HG03280 (cell line): Measurements from ENCODE around the gene HHLA2.
"Not testable (repeated sequence)": the region's sequence is repeated elsewhere in the genome, so short reads cannot be mapped to it uniquely, and the experiment has no call there.

Experiments used
- ATAC-seq: cut with Tn5 transposase; IDR thresholded peaks from one replicate; pipeline ENCODE4 v1.9.1; 2021; ENCODE audit warnings: mild to moderate bottlenecking, moderate library complexity; ENCODE audit not compliant: unreplicated experiment

HHLA2 gene

DNA sequence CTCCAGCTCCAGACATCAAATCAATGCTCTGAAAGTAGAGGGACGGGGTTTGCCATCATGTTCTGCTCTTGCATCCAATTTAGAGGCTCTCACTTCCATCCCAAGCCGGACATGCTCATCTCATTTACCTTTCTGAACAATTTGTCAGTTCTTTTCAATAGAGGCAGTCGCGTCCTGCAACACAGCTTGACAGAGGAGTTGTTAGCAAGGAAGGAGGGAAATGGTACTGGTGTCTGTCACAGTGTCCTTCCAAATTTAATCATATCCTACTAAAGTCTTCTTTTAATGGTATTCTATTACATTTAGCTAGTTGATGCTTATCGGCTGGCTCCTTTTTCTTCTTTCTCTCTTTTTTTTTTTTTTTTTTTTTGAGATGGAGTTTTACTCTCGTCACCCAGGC lies 45.6 kb downstream of the HHLA2 start:
- ATAC-seq = no peak

DNA sequence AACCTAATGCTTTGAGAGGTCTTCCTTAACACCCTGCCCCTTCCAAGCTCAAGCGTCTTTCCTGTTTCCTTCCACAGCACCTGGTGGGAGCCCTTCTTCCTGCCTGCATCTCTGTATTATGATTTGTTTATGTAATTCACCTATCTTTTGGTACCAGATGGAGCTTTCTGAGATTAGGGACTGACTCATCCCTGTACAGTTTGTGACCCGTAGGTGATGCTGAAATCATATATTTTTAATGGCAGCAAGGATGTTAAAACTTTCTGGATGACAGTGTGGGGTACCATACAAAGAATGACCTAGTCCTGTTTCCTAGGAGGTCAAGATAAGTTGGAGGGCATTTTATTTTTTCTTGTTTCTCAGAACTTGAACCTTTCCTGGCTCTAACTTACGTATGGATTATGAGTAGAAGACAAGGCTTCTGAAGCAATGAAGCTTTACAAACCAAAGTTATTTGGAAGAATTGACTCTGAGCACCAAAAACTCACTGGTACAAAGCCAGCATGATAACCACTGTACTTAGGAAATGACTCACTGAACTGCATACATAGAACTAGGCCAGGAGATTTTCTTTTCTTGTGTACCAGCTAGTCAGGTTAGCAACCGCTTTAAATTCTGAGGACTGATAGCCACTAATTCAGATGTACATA lies 46.6 kb downstream of the HHLA2 start:
- ATAC-seq = peak; percentile 60

DNA sequence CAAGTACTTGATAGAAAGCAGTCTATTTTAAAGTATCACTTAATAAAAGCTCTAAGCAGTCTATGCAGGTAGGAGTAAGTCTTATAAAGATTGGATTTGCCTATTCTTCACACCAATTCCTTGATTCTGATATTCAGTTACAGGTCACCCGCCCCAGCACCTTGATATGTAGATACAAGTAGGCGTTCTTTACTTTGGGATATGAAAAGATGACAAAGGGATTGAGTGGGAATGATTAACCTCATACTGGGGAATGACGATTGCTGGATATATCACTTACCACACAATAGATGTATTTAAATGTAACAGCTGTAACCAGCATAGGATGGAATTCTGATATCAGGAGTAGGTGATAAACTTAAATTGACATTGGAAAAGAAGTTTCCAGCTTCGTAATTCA lies 47.1 kb downstream of the HHLA2 start:
- ATAC-seq = no peak

DNA sequence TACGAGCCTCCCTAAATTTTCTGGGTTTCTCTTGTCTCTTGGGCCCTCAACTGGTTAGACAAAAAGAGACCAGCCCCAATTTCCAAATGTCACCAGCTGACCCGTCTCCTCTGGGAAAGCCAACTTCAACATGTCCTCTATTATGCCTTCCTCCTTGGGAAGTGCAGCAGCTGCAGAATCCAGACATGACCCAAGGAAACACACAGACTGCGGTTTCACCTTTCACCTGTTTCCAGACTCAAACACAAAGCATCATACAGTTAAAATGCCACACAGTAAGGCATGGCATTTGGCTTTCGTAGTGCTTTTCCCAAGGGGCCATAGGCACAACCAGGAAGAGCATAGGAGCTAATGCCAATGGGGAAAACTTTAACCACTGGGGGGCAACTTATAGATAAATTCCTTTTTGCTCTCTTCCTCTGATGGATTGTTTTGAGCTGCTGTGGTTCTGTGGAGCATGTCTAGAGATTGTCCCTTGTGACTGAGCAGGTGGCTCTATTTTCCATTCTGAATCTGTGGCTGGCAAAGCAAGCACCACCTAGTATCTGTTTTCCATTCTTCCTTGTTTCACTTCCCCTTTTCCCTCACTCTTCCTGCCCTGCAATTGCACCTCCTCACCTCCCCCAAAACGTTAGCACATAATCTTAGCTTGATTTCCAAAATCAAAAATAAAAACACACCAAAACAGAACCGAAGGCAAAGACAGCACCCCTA lies 49.3 kb downstream of the HHLA2 start:
- no peak for ATAC-seq

DNA sequence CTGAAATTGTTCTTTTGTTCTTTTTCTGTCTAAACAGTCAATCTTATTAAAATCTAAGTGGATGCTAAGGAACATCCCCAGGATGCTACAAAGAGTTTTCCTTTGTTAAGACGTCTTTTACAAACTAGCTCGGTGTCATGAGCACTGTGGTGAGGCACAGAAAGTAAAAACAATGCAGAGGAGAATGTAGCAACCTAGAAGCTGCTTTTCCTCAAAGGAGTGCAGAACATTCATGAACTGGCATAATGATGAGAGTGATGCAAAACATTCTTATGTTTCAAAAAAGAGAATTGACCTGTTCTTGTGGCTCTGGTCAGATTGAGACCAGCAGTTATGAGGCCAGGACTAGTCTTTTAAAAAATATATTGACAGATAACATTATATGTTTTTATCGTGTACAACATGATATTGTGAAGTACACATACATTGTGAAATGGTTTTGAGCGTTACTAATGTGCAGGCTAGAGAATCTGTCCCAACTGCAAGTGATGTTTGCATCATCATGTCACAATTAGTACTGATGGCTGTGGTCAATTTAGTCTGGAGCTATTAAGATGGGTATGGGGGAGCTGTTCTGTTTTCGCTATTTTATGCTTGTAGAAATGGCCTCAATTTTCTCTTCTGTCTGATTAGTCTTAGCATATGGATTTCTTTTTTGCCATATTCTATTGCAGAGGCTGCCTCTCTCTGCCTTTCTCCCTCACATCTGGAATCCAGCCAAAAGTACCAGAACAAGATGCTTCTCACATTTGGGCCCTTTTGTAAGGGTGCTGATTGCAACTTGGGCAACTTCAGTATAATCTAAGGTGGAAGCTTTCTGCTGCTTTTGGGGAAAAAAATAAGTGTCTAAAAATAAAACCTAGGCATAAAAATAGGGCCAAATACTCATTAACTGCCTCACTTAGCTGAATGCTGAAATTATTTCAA lies 50.2 kb downstream of the HHLA2 start:
- ATAC-seq = no peak

DNA sequence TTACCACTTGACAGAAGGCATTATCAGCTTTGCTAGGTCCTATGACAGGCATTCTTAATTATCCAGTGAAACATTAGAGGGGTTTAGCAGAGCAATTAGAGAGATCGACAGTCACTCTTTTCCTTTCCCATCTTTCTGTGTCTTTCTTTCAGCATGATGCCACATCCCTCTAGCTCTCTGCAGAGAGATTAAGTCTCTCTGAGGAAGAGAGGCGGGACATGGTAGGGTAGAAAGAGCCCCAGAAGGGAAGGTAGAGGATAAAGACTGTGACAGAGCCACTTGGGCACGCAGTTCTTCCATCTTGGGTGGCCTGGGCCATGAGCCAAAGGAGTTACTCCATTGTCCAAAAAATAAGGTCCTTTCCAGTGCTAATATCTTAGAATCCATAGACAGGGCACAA lies 55.8 kb downstream of the HHLA2 start:
- ATAC-seq = no peak

DNA sequence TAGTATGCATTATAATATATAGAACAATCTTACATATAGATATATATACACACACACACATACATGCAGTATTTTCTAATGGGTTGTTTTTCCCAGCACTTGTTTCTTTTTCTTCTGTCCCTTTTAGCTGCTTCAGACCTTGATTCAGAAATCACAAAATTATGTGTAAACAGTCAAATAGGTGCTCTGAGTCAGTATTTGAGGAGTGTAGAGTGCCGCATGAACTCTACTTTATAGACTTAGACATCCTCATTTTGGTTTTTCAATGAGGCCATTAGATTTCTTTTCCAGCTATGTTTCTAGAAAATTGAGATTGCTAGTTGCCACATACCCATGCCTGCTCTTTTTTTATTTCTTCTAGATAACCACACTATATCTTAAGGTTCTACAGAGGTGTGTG lies 58.2 kb downstream of the HHLA2 start:
- ATAC-seq = no peak

DNA sequence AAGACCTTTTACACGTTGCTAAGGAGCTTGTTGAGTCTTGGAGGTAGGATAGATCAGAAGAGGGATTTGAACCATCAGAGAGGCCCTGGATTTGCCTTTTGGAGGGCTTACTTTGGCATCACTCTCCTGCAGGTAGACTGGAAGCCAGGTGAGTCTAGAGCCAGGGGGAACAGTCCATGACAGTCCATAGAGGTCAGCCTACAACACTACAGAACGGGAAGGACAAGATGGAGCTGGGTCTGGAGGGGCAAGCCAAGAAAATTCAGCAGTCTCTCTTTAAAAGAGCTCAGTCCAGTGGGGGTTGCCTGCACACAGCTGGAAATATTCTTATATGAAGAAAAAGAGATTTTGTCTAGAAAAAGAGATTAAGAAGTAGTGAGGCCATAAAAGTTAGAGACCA lies 60.7 kb downstream of the HHLA2 start:
- no peak for ATAC-seq

DNA sequence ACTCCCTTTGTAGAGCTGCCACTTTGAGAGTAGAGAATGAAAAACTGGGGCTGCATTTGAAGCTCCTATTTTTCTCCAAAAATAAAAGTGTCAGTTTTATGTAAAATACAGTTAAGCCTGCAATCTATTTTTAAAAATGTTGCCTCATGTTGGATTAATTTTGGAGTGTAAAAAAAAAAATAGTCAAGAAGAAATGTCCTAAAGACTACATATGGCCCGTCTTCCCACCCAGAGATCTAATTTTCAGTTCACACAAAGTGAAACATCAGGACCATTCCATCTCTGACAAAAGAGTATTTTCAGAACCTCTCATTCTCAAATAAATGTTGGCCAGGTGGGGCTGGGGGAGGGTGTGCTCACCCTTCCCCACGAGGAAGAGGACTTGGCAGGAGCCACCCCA lies 62.7 kb downstream of the HHLA2 start:
- ATAC-seq = no peak

DNA sequence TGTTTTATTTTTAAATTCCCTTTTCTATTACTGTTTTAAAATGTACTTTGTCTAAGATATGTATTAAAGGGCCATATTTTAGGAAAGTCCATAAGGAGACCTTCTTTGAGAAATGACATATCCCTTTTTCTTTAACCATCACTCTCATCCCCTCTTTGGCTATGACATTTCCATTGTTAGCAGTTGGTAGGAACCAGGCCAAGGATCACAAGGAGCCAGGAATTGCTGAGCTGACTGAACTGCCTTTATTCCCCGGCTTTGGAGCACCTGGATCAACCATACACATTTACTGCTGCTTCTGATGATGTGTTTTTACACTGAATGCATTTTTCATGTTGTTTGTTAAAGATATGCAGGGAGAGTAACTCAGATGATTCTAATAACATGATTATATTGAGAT lies 79.7 kb downstream of the HHLA2 start:
- ATAC-seq = no peak

DNA sequence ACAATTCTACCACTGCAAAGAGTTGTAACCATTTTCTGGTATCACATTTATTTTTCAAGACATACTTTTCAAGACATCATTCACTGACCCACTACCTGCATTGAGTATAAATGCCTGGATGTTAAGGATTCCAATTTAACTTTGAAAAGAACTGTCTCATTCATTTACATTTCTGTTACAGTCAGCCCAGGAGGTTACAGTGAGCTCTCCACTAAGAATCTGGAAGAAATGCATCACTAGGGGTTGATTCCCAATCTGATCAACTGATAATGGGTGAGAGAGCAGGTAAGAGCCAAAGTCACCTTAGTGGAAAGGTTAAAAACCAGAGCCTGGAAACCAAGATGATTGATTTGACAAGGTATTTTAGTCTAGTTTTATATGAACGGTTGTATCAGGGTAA lies 81.0 kb downstream of the HHLA2 start:
- ATAC-seq = no peak

DNA sequence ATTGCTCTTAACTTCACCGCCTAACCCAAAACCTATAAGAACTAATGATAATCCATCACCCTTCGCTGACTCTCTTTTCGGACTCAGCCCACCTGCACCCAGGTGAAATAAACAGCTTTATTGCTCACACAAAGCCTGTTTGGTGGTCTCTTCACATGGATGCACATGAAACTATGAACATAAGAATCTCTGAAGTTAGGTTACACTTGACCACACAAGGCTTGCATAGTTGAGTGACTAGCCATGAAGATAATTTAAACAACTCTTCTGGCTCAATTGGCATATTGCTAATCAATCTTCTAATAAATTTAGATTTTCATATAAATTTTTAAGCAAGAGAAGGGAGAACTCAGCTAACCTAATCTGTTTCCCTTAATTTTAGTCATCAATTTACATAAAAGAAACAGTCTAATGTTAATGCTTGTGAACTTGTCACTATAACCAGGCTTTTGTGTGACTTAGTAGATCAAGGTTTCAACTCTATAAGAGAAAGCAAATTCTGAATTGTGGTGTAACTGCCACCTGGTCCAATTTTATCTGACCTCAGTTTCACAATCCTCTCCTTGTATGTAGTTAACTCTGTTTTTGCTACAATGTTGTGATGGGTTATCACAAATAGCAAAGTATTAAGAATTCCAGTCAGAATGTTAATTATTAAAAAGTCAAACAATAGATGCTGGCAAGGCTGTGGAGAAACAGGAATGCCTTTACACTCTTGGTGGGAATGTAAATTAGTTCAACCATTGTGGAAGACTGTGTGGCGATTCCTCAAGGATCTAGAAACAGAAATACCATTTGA lies 82.0 kb downstream of the HHLA2 start:
- no peak for ATAC-seq

DNA sequence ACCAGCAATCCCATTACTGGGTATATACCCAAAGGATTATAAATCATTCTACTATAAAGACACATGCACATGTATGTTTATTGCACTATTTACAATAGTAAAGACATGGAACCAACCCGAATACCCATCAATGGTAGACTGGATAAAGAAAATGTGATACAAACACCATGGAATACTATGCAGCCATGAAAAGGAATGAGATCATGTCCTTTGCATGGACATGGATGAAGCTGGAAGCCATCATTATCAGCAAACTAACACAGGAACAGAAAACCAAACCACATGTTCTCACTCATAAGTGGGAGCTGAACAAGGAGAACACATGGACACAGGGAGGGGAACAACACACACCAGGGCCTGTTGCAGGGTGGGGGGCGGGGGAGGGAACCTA lies 82.6 kb downstream of the HHLA2 start:
- ATAC-seq = not testable (repeated sequence)

DNA sequence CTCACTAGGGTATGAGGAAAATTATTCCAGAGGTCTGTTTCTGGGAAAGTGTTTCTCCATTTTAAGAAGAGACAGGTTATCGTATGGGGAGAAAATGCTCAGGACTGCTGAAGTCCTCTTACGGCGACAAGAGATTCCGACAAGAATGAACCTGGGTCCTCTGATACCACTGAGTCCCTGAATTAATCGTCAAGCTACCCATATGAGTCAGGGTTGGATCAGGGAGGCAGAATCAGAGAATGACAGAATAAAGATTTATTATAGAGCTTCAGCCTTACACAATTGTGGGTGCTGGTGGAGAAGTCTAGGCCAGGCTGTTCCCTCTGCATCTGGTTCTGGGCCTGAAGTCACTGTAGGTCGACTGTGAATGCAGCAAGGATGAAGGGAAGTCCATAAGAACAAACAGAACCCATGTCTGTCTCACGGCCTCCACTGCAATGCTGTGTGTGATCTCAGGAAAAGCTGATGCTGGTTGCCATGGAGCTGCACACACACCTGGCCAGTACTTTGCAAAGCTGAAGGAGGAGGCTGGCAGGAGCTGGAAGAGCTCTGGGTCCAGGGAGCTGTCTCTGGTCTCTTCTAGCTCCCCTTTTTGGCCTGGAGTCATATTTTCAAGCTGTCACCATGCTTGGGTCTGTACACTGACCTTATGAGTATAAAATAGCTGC lies 83.9 kb downstream of the HHLA2 start:
- no peak for ATAC-seq

DNA sequence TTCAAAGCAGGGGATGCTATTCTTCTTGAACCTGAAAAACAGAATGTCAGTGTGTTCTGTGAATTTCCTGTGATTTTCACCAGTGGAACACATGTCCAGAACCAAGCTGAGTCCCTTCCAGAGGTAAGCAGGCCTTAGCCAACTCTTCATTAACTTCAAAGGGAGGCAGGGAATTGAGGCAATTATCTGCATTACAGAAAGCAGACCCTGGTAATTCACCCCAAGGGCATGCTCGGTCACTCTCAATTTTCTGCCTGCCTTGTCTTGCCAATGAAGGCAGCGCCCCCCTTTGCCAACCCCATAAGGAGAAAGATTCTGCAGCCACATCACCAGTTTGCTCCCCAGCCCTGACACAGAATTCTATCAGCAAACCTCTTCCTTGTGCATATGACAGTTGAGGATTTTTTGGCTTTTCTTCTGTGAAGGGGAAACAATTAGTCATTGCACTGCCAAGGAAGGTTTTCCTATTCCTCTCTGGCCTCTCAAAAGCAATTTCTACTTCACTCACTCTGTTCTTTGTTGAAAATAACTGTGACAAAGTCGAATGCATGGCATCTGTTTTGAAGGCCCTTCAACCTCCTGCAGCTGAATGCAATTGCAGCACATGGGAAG lies 85.3 kb downstream of the HHLA2 start:
- ATAC-seq = no peak

DNA sequence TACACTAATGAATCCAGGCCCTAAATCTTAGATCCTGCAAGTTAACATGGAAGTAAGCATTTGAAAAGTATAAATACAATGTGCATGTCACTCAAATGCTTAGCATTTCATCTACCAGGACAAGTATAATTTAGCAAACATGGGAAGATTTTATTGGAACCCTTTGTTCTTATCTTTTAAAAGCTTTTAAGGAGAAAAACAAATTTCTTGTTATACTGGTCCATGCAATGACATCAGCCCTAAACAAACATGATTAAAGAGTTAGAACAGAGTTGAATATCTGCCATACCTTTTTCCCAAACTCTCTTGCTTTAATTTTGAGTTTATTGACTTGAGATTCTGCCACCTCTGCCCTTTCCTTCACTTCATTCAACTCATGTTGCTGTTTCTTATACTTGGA lies 87.0 kb downstream of the HHLA2 start:
- no peak for ATAC-seq

DNA sequence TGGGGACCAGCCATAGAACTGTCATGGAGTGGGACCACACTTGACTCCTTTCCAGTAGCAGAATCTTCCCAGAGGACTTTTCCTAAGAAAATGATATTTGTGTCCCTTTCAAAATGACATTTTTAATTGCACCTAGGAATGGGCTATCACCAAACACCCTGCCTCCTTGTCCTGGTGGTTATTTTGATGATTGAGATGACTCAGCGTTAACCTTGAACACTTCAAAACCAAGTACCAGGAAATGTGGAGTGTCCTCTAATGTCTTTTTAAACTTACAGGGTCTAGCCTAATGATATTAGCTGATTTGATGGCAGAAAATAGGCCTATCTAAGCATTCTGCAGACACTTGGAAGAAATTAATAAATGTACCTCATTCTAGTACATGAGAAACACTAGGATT lies 90.7 kb downstream of the HHLA2 start:
- no peak for ATAC-seq

DNA sequence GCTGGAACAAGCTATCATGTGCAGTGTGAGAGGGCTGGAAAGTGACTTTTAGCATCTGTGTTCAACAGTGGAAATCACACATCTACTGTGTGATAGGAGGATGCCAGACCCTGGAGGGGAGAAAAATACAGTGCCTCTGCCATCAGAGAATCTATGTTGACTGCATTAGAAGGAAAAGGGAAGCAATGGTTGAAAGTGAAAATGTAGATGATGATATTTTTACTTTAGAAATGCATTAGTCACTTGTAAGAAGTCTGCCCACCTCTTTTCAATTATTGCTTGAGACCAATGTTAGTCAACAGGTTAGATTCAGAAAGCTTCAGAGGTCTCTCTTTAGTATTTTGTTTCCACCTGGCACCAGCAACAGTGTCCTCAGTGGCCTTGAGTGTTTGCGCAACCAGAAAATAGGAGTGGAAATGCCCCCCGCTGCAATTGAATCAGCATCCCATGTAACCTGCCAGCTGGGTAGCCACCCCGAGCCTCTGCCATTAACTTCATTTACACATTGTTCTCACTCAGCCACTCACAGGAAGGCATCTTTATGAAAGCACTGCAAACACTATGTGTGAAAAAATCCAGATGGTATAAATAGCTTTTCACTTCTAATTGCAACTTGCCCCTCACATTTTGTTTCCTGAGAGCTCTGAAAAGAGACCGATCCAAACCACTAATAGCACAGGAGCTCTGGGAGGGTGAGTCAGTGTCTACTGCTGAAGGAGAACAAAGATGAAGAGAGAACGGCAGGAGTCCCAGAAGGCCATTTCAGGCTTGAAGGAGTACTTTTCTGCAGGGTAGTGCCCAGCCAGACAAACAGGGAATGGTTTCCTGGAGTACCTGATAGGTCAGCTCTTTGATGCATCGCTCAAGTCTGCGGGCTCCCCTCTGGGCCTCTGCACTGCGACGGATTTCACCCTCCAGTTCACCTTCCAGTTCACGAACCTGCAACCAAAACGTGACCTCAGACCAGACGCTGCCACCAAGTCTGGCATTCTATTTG lies 92.1 kb downstream of the HHLA2 start:
- peak; percentile 59 for ATAC-seq

DNA sequence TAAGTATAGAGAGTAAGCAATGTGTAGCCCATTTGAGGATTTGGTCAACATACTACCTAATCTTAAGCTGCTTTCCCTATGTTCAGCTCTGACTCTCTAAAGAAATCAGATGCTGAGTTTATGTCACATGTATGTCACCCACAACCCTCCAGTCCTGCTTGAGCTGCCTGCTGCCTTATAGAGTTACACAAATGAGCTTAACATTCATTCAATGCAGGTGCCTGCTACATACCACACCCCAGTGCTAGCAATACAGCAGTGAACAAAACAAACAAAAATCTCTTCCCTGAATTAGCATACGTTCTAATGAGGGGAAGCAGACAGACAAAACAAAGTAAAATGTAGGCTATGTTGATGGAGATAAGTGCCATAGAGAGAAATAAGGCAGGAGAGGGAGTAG lies 93.0 kb downstream of the HHLA2 start:
- no peak for ATAC-seq
